Testis (tissue), 2 donors: ENCODE results near the gene TSPAN17.

Experiments
- POLR2A ChIP-seq: fragments of 450-650 bp; IDR thresholded peaks from one replicate; pipeline ENCODE4 v1.6.1; 2017; ENCODE audit warnings: antibody characterized with exemption, mild to moderate bottlenecking, moderate library complexity
- TF ChIP-seq, protein P1 (sequence below), 3 experiments: fragments of 450-650 bp in 2 of 3; fragments of 200-600 bp in 1 of 3; sonication (generic) in 1 of 3; IDR thresholded peaks; one replicate each; pipeline ENCODE4 v1.5.1; 2016 to 2019; ENCODE audit warnings: antibody characterized with exemption in 3 of 3, mild to moderate bottlenecking in 2 of 3, moderate library complexity in 1 of 3

DNA sequence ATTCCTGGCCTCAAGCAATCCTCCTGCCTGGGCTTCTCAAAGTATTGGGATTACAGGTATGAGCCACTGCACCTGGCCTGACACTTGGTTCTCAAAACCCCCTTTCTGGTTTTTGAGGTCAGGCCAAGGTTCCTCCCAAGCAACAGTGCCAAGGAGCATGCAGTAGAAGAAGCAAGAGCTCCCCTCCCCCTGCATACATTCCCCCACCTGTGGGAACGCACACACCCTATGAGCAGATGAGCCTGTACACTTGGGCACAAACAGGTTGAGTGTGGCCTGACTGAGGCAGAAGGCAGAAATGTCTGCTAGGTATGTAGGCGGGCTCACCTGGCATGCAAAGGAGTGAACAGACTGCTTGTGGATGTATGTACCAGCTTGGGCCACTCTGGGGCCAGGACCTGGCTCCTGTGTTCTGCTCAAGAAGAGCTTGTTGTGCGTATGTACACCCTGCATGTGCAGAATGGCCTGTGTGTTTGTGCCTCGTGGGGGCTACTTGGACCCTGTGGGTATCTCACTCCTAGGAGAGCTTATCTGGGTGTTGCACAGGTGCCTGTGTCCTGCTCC lies 39.1 kb upstream of the TSPAN17 start:
- TF ChIP-seq, protein P1, sequence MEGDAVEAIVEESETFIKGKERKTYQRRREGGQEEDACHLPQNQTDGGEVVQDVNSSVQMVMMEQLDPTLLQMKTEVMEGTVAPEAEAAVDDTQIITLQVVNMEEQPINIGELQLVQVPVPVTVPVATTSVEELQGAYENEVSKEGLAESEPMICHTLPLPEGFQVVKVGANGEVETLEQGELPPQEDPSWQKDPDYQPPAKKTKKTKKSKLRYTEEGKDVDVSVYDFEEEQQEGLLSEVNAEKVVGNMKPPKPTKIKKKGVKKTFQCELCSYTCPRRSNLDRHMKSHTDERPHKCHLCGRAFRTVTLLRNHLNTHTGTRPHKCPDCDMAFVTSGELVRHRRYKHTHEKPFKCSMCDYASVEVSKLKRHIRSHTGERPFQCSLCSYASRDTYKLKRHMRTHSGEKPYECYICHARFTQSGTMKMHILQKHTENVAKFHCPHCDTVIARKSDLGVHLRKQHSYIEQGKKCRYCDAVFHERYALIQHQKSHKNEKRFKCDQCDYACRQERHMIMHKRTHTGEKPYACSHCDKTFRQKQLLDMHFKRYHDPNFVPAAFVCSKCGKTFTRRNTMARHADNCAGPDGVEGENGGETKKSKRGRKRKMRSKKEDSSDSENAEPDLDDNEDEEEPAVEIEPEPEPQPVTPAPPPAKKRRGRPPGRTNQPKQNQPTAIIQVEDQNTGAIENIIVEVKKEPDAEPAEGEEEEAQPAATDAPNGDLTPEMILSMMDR (IDR thresholded peaks at IDR 0.05): no peak
- no peak for TF ChIP-seq POLR2A
